H1 (cell line): ENCODE measurements around the gene PNMA8B. TPM values are rescaled to one million over a fixed set of nuclear protein-coding genes. Genes with fewer than 3 reads are reported as not detected.

Source experiments
- CTCF ChIA-PET: fragments of 300-600 bp; sonication (Branson Sonifier 250); formaldehyde crosslinking; loops from one replicate; lab custom pipeline; 2021; ENCODE audit not compliant: partially characterized antibody; lab: Charles Lee
- POLR2A ChIA-PET: fragments of 300-600 bp; sonication (Branson Sonifier 250); formaldehyde crosslinking; loops from one replicate; lab custom pipeline; 2021; ENCODE audit warnings: inconsistent platforms; ENCODE audit not compliant: partially characterized antibody; lab: Charles Lee
- DNase-seq, 2 experiments: peaks; one replicate each; pipeline versions ENCODE4 v3.0.0 to v3.0.0-alpha.2; 2010 to 2022; ENCODE audit warnings: low spot score in 2 of 2, low read depth in 1 of 2, mixed read lengths in 1 of 2
- FAIRE-seq: peaks from 2 replicates; lab custom pipeline; 2011; peaks lifted over from hg19 to GRCh38; lab: Jason Lieb, UNC
- H2AFZ ChIP-seq: 2 replicates; pipeline ENCODE4 v1.8.1; 2012; ENCODE audit warnings: low read length, inconsistent platforms
- H2AK5ac ChIP-seq: 2 replicates; pipeline ENCODE4 v1.6.1; 2013; ENCODE audit warnings: low read depth, low read length
- H2BK120ac ChIP-seq: replicated peaks from 2 replicates; pipeline ENCODE3; 2013; ENCODE audit warnings: low read depth, low read length, inconsistent platforms
- H2BK12ac ChIP-seq: 2 replicates; pipeline ENCODE4 v1.6.1; 2013; ENCODE audit warnings: low read depth, low read length
- H2BK15ac ChIP-seq: 2 replicates; pipeline ENCODE4 v1.6.1; 2013; ENCODE audit warnings: low read length
- H2BK20ac ChIP-seq: 2 replicates; pipeline ENCODE4 v1.6.1; 2013; ENCODE audit warnings: low read length
- H2BK5ac ChIP-seq: 2 replicates; pipeline ENCODE4 v1.6.1; 2013; ENCODE audit warnings: low read depth, low read length
- H3K14ac ChIP-seq: 2 replicates; pipeline ENCODE4 v1.6.1; 2013; ENCODE audit warnings: inconsistent platforms; ENCODE audit not compliant: insufficient read length
- H3K18ac ChIP-seq: 2 replicates; pipeline ENCODE4 v1.6.1; 2013; ENCODE audit warnings: low read length; ENCODE audit errors: extremely low read depth
- H3K23ac ChIP-seq: 2 replicates; pipeline ENCODE4 v1.6.1; 2013; ENCODE audit warnings: inconsistent platforms; ENCODE audit not compliant: insufficient read length
- H3K23me2 ChIP-seq: 2 replicates; pipeline ENCODE4 v1.6.1; 2013; ENCODE audit warnings: low read depth, low read length
- H3K27ac ChIP-seq: 2 replicates; pipeline ENCODE4 v1.6.1; 2011; ENCODE audit warnings: low read depth, low read length, inconsistent platforms
- H3K27me3 ChIP-seq, 4 experiments: replicated peaks in 1 of 4; 1 replicate in 1 of 4; 2 replicates in 3 of 4; pipeline versions ENCODE4 v1.6.1 to v1.8.1; 2011 to 2013; ENCODE audit warnings: low read length in 3 of 4, mild to moderate bottlenecking in 3 of 4, inconsistent platforms in 2 of 4, mixed read lengths in 2 of 4, moderate library complexity in 1 of 4; ENCODE audit not compliant: control insufficient read depth in 3 of 4, insufficient read depth in 3 of 4; ENCODE audit errors: extremely low read depth in 1 of 4
- H3K36me3 ChIP-seq, 4 experiments: 2 replicates each; pipeline versions ENCODE4 v1.6.1 to v1.8.1; 2011 to 2013; ENCODE audit warnings: mild to moderate bottlenecking in 4 of 4, low read length in 3 of 4, moderate library complexity in 2 of 4, control low read depth in 1 of 4, inconsistent platforms in 1 of 4; ENCODE audit not compliant: insufficient read depth in 4 of 4, control insufficient read depth in 2 of 4
- H3K4ac ChIP-seq: replicated peaks from 2 replicates; pipeline ENCODE3; 2013; ENCODE audit warnings: low read length, low read depth, mixed read lengths, inconsistent platforms; ENCODE audit not compliant: insufficient read length
- H3K4me1 ChIP-seq, 4 experiments: replicated peaks in 1 of 4; 1 replicate in 1 of 4; 2 replicates in 3 of 4; pipeline versions ENCODE4 v1.6.1 to v1.8.1; 2011 to 2013; ENCODE audit warnings: low read length in 3 of 4, inconsistent platforms in 2 of 4, mixed read lengths in 1 of 4; ENCODE audit not compliant: insufficient read depth in 4 of 4, control insufficient read depth in 3 of 4
- H3K4me2 ChIP-seq, 2 experiments: 2 replicates each; pipeline versions ENCODE4 v1.6.1 to v1.8.1; 2011 to 2013; ENCODE audit warnings: low read depth in 2 of 2, low read length in 2 of 2, control low read depth in 1 of 2, inconsistent platforms in 1 of 2, mild to moderate bottlenecking in 1 of 2; ENCODE audit not compliant: insufficient read depth in 1 of 2
- H3K4me3 ChIP-seq, 4 experiments: fragments of 200-600, 300-600 bp in 1 of 4; sonication (generic), shearing (Covaris generic), sonication (Bioruptor Twin) in 1 of 4; 2 replicates each; pipeline versions ENCODE4 v1.5.1 to v1.8.1; 2011 to 2016; ENCODE audit warnings: low read length in 4 of 4, low read depth in 3 of 4, control low read depth in 2 of 4, inconsistent platforms in 2 of 4, mild to moderate bottlenecking in 2 of 4, mixed read lengths in 1 of 4, moderate library complexity in 1 of 4; ENCODE audit not compliant: insufficient read depth in 2 of 4; ENCODE audit errors: extremely low read depth in 1 of 4
- H3K56ac ChIP-seq: replicated peaks from 2 replicates; pipeline ENCODE3; 2013; ENCODE audit warnings: low read depth, mild to moderate bottlenecking, mixed read lengths, low read length, inconsistent platforms; ENCODE audit not compliant: insufficient read length
- H3K79me1 ChIP-seq: 2 replicates; pipeline ENCODE4 v1.6.1; 2013; ENCODE audit warnings: low read depth, low read length, control low read depth
- H3K79me2 ChIP-seq, 2 experiments: 2 replicates each; pipeline versions ENCODE4 v1.6.1 to v1.8.1; 2012 to 2013; ENCODE audit warnings: low read length in 2 of 2, mild to moderate bottlenecking in 2 of 2, inconsistent platforms in 1 of 2; ENCODE audit not compliant: insufficient read depth in 2 of 2, control insufficient read depth in 1 of 2
- H3K9ac ChIP-seq, 4 experiments: replicated peaks in 1 of 4; 1 replicate in 1 of 4; 2 replicates in 3 of 4; pipeline versions ENCODE4 v1.6.1 to v1.8.1; 2011 to 2013; ENCODE audit warnings: low read depth in 3 of 4, low read length in 3 of 4, control low read depth in 2 of 4, mild to moderate bottlenecking in 2 of 4, moderate library complexity in 2 of 4, inconsistent platforms in 1 of 4; ENCODE audit errors: extremely low read depth in 1 of 4
- H3K9me3 ChIP-seq, 2 experiments: 2 replicates each; pipeline versions ENCODE4 v1.6.1 to v1.8.1; 2012 to 2013; ENCODE audit warnings: mild to moderate bottlenecking in 2 of 2, moderate library complexity in 2 of 2, control low read depth in 1 of 2, inconsistent platforms in 1 of 2, low read depth in 1 of 2, low read length in 1 of 2, mixed read lengths in 1 of 2; ENCODE audit not compliant: insufficient read depth in 2 of 2
- H4K20me1 ChIP-seq, 2 experiments: replicated peaks in 1 of 2; 2 replicates each; pipeline versions ENCODE3 to v1.8.1; 2011 to 2013; ENCODE audit warnings: inconsistent platforms in 2 of 2, low read length in 2 of 2, mild to moderate bottlenecking in 1 of 2; ENCODE audit not compliant: insufficient read depth in 2 of 2, control insufficient read depth in 1 of 2
- H4K5ac ChIP-seq: 2 replicates; pipeline ENCODE4 v1.6.1; 2013; ENCODE audit warnings: low read length, low read depth, mixed read lengths, inconsistent platforms; ENCODE audit not compliant: insufficient read length
- H4K8ac ChIP-seq: 2 replicates; pipeline ENCODE4 v1.8.0; 2013; ENCODE audit warnings: mild to moderate bottlenecking, moderate library complexity, low read length, inconsistent platforms; ENCODE audit not compliant: insufficient read depth; ENCODE audit errors: extremely low read depth
- H4K91ac ChIP-seq: replicated peaks from 2 replicates; pipeline ENCODE3; 2013; ENCODE audit warnings: low read length, mixed read lengths, inconsistent platforms; ENCODE audit not compliant: insufficient read length
- KDM4A ChIP-seq: IDR thresholded peaks from one replicate; pipeline ENCODE4 v1.7.1; 2012; ENCODE audit warnings: low read depth, mild to moderate bottlenecking, moderate library complexity, low read length, inconsistent platforms; ENCODE audit not compliant: severe bottlenecking
- POLR2A ChIP-seq, 2 experiments: IDR thresholded peaks; 1 replicate in 1 of 2; 2 replicates in 1 of 2; pipeline ENCODE4 v1.6.1; 2011; ENCODE audit warnings: low read depth in 2 of 2, low read length in 2 of 2, mild to moderate bottlenecking in 2 of 2; ENCODE audit errors: control extremely low read depth in 1 of 2
- WGBS, 2 experiments: shearing (Covaris generic) in 1 of 2; methylation state at CpG; one replicate each; pipeline versions ENCODE4 v1.1.6 to v1.1.7; 2013 to 2015; ENCODE audit warnings: low lambda C conversion rate in 2 of 2, mixed read lengths in 2 of 2, inconsistent platforms in 1 of 2, low coverage in 1 of 2, missing lambda C conversion rate in 1 of 2; ENCODE audit not compliant: insufficient replicate concordance in 2 of 2, insufficient coverage in 1 of 2, insufficient read length in 1 of 2; ENCODE audit errors: extremely low coverage in 1 of 2, missing lambda C conversion rate in 1 of 2; 5-methylcytosine and 5-hydroxymethylcytosine counted together
- polyA plus RNA-seq, 7 experiments: library from polyadenylated mRNA; depleted of rRNA in 3 of 7; stranded (reverse) in 5 of 7; unstranded in 2 of 7; fragments of >200 nt in 5 of 7; fragments of 200-250 nt in 2 of 7; gene quantifications; 1 replicate in 5 of 7; 2 replicates in 1 of 7; 4 replicates in 1 of 7; pipeline versions ENCODE4 v1.2.1 to v1.2.3, GENCODE V29; 2011 to 2013; ENCODE audit warnings: missing spikeins in 2 of 7, mixed read lengths in 2 of 7
- total RNA-seq: library from RNA; stranded (reverse); fragmentation: NEBNext Ultra II Directional; extraction: Animal tissue kit (Norgen Biotek cat#: 25700); gene quantifications from 2 replicates; pipeline ENCODE4 v1.2.1, GENCODE V29; 2021

Gene PNMA8B
- total and polyA plus RNA-seq, 2 of the 8 experiments (the other 6 are each of a cell fraction or from before 2014, with no cell fraction given), result 0.48 to 1.4 TPM

DNA sequence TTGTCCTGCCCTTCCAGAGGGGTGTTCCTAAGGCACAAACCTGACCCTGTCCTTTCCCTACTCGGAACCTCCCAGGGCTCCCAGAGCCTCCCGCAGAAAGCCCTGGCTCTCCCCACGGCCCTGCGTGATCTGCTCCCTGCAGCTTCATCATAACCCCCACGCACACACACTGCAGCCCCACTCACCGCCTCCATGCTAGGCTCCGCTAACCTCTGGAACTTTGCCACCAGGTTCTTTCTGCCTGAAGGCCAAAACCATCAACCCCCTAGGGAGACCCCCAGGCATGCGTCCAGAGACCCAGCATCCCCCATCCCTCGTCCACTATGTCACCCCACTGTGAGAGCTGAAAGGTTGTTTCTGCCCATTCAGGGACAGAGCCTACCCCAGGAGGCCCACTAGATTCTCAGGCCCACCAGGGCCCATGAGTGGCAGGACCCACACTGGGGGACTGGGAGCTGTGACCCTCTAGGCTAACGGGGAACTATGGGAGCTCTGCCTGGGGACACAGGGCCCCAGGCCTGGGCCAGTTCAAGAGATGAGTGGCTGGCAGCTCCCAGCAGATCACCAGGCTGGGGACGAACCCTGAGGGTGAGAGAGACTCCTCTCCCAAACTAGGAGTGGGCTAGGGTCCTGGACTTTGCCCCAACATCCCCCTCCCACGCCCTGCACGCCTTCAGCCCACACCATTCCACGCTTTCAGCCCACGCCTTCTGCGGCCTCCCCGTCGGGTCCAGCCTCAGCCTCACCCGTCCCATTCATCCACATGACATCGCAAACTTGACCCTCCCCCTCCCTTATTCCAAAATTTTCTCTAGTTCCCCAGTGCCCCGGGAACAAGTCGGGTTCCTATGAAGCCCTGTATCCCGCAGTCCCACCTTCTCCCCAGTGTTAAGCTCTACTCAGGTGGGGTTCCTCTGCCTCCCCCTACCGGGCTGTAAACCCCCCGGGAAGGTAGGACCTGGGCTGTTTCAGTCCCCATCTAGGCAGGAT, 33.2 kb upstream of the PNMA8B start:
- DNase-seq, result no peak
- Histone ChIP-seq H3K36me3 (no peaks in the 10 kb centered on the region), H3K4ac (peak overlapping the region; percentile 58), H4K91ac (no peak overlapping the region), H3K23ac (no peak overlapping the region), H4K20me1 (no peaks in the 10 kb centered on the region), H3K18ac (peak overlapping the region; percentile 32), H2BK20ac (peak overlapping the region; percentile 86; the same call in 1 of the 2 replicates), H3K79me1 (no peaks in the 10 kb centered on the region), H3K23me2 (no peaks in the 10 kb centered on the region), H2BK15ac (peak overlapping the region; percentile 99), H4K5ac (no peak overlapping the region), H2AK5ac (peak overlapping the region; percentile 65; the same call in 1 of the 2 replicates), H2BK5ac (peak overlapping the region; percentile 77; the same call in 1 of the 2 replicates), H3K4me2 (peak overlapping the region; percentile 1 to 52), H2BK12ac (peak overlapping the region; percentile 50; the same call in 1 of the 2 replicates), H3K9me3 (no peaks in the 10 kb centered on the region), H3K79me2 (no peaks in the 10 kb centered on the region), H3K9ac (no peak overlapping the region), H2BK120ac (no peak overlapping the region), H3K4me1 (peaks cover 5 to 22% (median 12%) of the 10 kb centered on the region in 4 experiments), H3K4me3 (peak overlapping the region in 1 of 4 experiments; percentile 40; a peak in 2 of 8 replicates), H3K27ac (no peak overlapping the region), H4K8ac (peak overlapping the region; percentile 79), H3K27me3 (no peaks in the 10 kb centered on the region), H2AFZ (peak overlapping the region; percentile 85), H3K56ac (no peak overlapping the region), H3K14ac (no peak overlapping the region)
- no peak for FAIRE-seq
- WGBS, 2 experiments, result 70% methylated on average over 25 of the region's 25 CpGs; no CpG with 5 or more reads in 1 of the 2 experiments
- ChIA-PET POLR2A (interaction anchor here (2.0 to 3.0 kb wide), 2 partner anchors 10 to 133 kb away, joined by 5 to 11 read pairs; no protein-coding TSS in a partner anchor), CTCF (interaction anchor here (0.6 to 9.2 kb wide), 32 partner anchors 10 to 447 kb away, joined by 3 to 100 read pairs (median 4); partner anchors contain the start of genes IGFL1 and PNMA8B)
- TF ChIP-seq POLR2A (IDR thresholded peaks at IDR 0.05; ENCODE audit: control extremely low read depth in 1 of 2, low read depth in 2 of 2, low read length in 2 of 2) (0 out of 3 replicates have a peak, but pooled peaks of 1 of the 2 experiments have one; percentile 33), KDM4A (no peak)
